WERI-Rb-1 (cell line): ENCODE measurements around the gene NDFIP1.
A peak's percentile ranks its signal among the peaks of the same experiment; 100 is the strongest.

Source experiments
- DNase-seq: peaks from one replicate; pipeline ENCODE4 v3.0.0-alpha.2; 2020
- H3K27ac ChIP-seq: fragments of 250-450 bp; sonication (Bioruptor Pico); 2 replicates; pipeline ENCODE4 v1.5.1; 2020; ENCODE audit warnings: mild to moderate bottlenecking, moderate library complexity
- H3K27me3 ChIP-seq: fragments of 250-450 bp; sonication (Bioruptor Pico); 2 replicates; pipeline ENCODE4 v1.5.1; 2021; ENCODE audit warnings: mild to moderate bottlenecking, low read depth, moderate library complexity; ENCODE audit not compliant: insufficient read depth, severe bottlenecking
- H3K36me3 ChIP-seq: fragments of 250-450 bp; sonication (Bioruptor Pico); 2 replicates; pipeline ENCODE4 v1.5.1; 2020; ENCODE audit warnings: mild to moderate bottlenecking, moderate library complexity
- H3K4me3 ChIP-seq: 2 replicates; pipeline ENCODE4 v1.5.1; 2011; ENCODE audit warnings: low read depth, mild to moderate bottlenecking, control low read depth, low read length
- H3K9me3 ChIP-seq: fragments of 250-450 bp; sonication (Bioruptor Pico); 2 replicates; pipeline ENCODE4 v1.5.1; 2021; ENCODE audit warnings: mild to moderate bottlenecking, moderate library complexity; ENCODE audit not compliant: severe bottlenecking
- TF ChIP-seq, protein P1 (sequence below): IDR thresholded peaks from 2 replicates; pipeline ENCODE4 v1.5.1; 2011; ENCODE audit warnings: low read depth, mild to moderate bottlenecking, control low read depth, inconsistent platforms, low read length

NDFIP1 gene

DNA sequence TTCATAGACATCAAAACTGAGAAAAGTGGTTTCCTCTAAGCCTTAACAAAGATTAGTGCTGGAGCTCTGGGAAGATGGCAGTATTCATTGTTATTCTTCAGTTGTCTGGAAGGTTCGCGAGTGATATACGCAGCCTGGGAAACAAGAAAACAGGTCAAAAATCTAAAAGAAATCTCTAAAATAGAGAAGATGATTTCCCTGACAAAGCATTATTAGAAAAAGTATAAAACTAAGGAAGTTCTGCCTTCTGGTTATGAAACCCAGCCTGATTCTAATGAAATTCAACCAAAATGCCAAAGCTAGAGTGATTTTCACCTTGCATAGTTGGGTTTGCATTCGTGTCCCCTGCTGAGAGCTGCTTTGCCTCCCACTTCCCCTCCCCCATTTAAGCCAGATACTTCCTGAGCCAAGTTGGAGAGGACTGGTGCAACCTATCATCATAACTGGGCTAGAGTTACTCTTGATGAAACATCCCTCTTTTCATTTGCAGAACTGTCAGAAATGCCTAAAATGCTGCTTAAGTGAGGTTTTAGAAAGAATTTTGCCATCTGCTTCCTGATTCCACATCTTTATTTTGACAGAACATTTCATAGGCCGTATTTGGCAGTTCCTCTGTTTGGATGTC is 48.4 kb downstream of the NDFIP1 start:
- no peak for DNase-seq
- no peaks in the 10 kb centered on the region for H3K9me3 ChIP-seq
- H3K27ac ChIP-seq = no peak overlapping the region
- no peaks in the 10 kb centered on the region for H3K27me3 ChIP-seq
- H3K36me3 ChIP-seq = peaks cover 7% of the 10 kb centered on the region
- H3K4me3 ChIP-seq = no peak overlapping the region
- TF ChIP-seq, protein P1, sequence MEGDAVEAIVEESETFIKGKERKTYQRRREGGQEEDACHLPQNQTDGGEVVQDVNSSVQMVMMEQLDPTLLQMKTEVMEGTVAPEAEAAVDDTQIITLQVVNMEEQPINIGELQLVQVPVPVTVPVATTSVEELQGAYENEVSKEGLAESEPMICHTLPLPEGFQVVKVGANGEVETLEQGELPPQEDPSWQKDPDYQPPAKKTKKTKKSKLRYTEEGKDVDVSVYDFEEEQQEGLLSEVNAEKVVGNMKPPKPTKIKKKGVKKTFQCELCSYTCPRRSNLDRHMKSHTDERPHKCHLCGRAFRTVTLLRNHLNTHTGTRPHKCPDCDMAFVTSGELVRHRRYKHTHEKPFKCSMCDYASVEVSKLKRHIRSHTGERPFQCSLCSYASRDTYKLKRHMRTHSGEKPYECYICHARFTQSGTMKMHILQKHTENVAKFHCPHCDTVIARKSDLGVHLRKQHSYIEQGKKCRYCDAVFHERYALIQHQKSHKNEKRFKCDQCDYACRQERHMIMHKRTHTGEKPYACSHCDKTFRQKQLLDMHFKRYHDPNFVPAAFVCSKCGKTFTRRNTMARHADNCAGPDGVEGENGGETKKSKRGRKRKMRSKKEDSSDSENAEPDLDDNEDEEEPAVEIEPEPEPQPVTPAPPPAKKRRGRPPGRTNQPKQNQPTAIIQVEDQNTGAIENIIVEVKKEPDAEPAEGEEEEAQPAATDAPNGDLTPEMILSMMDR = no peak

DNA sequence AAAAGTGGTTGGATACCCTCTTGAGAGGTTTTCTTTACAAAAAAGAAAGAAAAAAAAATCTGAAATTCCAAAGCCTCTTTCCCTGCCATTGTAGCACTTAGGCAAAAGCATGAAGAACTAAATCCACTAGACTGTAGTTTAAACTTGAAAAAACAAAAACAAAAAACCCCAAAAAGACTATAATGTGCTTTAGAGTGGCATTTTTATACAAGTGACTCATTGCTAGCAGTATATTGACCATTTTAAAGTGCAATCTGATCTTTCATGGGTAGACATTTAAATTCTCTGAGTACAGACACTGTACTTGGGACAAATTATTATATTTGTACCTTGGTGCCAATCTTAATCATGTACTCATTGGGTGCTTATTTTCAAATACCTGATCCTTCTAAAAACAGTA is 50.8 kb downstream of the NDFIP1 start:
- Histone ChIP-seq H3K9me3 (no peaks in the 10 kb centered on the region), H3K27me3 (no peaks in the 10 kb centered on the region), H3K4me3 (no peak overlapping the region), H3K27ac (no peak overlapping the region), H3K36me3 (no peaks in the 10 kb centered on the region; the same call in 1 of the 2 replicates)
- TF ChIP-seq, protein P1 = no peak
- no peak for DNase-seq

DNA sequence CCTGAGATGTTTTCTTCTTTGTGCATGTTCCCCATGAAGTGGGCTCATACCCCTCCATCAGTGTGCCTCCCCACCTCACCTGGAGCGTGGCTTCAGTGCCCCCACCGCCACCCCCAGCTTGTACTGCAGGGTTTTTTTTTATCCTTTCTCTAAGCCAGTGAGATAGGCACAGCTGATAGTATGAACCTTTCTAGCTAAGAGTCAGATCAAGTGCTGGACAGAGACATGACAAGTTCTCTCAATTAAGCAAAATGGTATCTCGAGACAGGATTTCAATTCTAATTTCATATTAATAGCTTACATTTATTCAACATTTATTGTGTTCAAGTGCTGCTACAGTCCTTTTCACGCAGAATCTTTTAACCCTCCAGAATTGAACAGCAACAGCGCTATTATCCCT is 55.7 kb downstream of the NDFIP1 start:
- no peaks in the 10 kb centered on the region for H3K36me3 ChIP-seq
- H3K27me3 ChIP-seq = no peaks in the 10 kb centered on the region
- H3K9me3 ChIP-seq = no peaks in the 10 kb centered on the region
- no peak overlapping the region for H3K4me3 ChIP-seq
- TF ChIP-seq, protein P1 = no peak
- DNase-seq = no peak
- H3K27ac ChIP-seq = no peak overlapping the region

DNA sequence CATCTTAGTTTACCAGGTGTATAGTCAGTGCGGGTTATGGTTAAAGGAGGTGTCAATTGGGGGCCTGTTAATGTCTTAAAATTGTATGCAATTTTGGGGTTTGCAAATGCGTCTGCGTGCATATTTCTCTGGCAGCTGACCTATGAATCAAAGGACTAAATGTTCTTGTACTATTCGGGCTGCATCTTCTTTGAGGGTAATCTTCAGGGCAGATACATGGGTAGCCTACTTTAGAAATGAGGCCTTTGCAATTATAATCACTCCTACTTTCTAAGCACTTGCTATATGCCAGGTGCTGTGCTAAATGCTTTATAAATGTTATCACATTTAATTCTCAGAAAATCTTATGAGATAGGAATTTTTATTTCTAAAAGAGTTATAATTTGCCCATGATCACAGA is 58.2 kb downstream of the NDFIP1 start:
- TF ChIP-seq, protein P1 = no peak
- Histone ChIP-seq H3K27ac (no peak overlapping the region), H3K4me3 (no peak overlapping the region), H3K9me3 (no peaks in the 10 kb centered on the region), H3K36me3 (no peaks in the 10 kb centered on the region), H3K27me3 (no peaks in the 10 kb centered on the region)
- no peak for DNase-seq

DNA sequence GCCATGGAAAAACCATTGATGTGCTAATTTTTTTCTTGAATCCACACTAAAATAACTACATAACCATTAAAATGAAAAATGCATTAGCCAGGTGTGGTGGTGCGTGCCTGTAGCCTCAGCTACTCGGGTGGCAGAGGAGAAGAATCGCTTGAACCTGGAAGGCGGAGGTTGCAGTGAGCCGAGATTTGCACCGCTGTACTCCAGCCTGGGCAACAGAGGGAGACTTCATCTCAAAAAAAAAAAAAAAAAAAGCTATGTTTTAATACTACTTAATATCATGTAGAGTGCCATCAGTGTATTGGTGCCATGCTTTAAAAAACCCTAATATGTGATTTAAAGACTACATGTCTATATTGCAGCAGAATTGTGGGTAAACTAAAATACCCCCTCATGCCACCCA is 58.9 kb downstream of the NDFIP1 start:
- DNase-seq = peak; percentile 24
- no peak overlapping the region for H3K27ac ChIP-seq
- H3K36me3 ChIP-seq = no peaks in the 10 kb centered on the region
- no peak overlapping the region for H3K4me3 ChIP-seq
- H3K27me3 ChIP-seq = no peaks in the 10 kb centered on the region
- no peaks in the 10 kb centered on the region for H3K9me3 ChIP-seq
- TF ChIP-seq, protein P1 = 0 out of 2 replicates have a peak, but pooled peaks have one; percentile 6

DNA sequence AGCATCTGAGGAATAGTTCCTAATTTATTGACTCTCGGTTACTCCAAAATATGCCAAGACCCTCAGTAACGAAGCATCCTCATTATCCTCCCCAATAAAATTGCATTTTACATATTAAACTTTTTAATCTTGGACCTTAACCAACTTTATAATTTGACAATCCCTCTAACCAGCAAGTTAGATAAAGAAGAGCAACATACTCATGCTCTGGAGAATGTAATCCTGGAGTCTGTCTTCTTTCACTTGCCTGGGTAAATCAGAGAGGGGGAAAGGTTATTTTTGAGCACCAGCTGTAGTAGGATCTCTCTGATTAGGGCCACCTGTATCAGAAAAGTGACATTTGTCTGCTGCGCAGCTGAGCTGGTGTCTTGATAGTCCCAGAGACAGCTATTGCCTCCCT is 59.8 kb downstream of the NDFIP1 start:
- DNase-seq = no peak
- no peaks in the 10 kb centered on the region for H3K27me3 ChIP-seq
- TF ChIP-seq, protein P1 = no peak
- H3K4me3 ChIP-seq = no peak overlapping the region
- H3K27ac ChIP-seq = no peak overlapping the region
- H3K36me3 ChIP-seq = no peaks in the 10 kb centered on the region
- H3K9me3 ChIP-seq = no peaks in the 10 kb centered on the region
